Measurements from ENCODE around the gene TMC8. TPM values are rescaled to one million over a fixed set of nuclear protein-coding genes. Genes with fewer than 3 reads are reported as not detected.

Gene TMC8
- total and polyA plus RNA-seq, 2 of the 8 experiments (the other 6 are each of a cell fraction or from before 2014, with no cell fraction given): 1.00 to 2.8 TPM

GRCh38 chr17:78114831-78115723 lies 15.5 kb upstream of the TMC8 start:
- H3K23me2 ChIP-seq (ENCODE audit: low read depth, low read length): no peaks in the 10 kb centered on the region
- H3K79me1 ChIP-seq (ENCODE audit: low read depth, low read length): no peaks in the 10 kb centered on the region
- H3K14ac ChIP-seq (ENCODE audit: insufficient read length): no peak overlapping the region
- H3K4me2 ChIP-seq (ENCODE audit: insufficient read depth in 1 of 2, low read depth in 2 of 2, low read length in 2 of 2): no peak overlapping the region
- no peak overlapping the region for H2BK5ac ChIP-seq (ENCODE audit: low read depth, low read length)
- H2BK20ac ChIP-seq (ENCODE audit: low read length): no peak overlapping the region
- no peaks in the 10 kb centered on the region for H3K9me3 ChIP-seq (ENCODE audit: insufficient read depth in 2 of 2, low read depth in 1 of 2, low read length in 1 of 2)
- no peak overlapping the region for H2AK5ac ChIP-seq (ENCODE audit: low read depth, low read length)
- no peak overlapping the region for H3K18ac ChIP-seq (ENCODE audit: extremely low read depth, low read length)
- no peaks in the 10 kb centered on the region for H3K27me3 ChIP-seq (replicated peaks in 1 of 4; ENCODE audit: control insufficient read depth in 3 of 4, extremely low read depth in 1 of 4, insufficient read depth in 3 of 4, low read length in 3 of 4)
- H3K23ac ChIP-seq (ENCODE audit: insufficient read length): no peak overlapping the region
- no peak for FAIRE-seq
- peaks cover 3 to 4% of the 10 kb centered on the region in 2 experiments for H4K20me1 ChIP-seq (replicated peaks in 1 of 2; ENCODE audit: control insufficient read depth in 1 of 2, insufficient read depth in 2 of 2, low read length in 2 of 2)
- CTCF ChIA-PET (ENCODE audit: partially characterized antibody): interaction anchor here (0.6 to 5.2 kb wide), 13 partner anchors 9 to 136 kb away, joined by 3 to 33 read pairs (median 4); partner anchors contain the start of genes BIRC5, TMC6 and TMC8
- H2BK12ac ChIP-seq (ENCODE audit: low read depth, low read length): no peak overlapping the region
- no peak overlapping the region for H4K8ac ChIP-seq (ENCODE audit: extremely low read depth, insufficient read depth, low read length)
- no peak overlapping the region for H3K9ac ChIP-seq (replicated peaks in 1 of 4; ENCODE audit: extremely low read depth in 1 of 4, low read depth in 3 of 4, low read length in 3 of 4)
- no peak overlapping the region for H4K91ac ChIP-seq (replicated peaks; ENCODE audit: insufficient read length, low read length)
- H3K4me3 ChIP-seq (ENCODE audit: extremely low read depth in 1 of 4, insufficient read depth in 2 of 4, low read depth in 3 of 4, low read length in 4 of 4): no peak overlapping the region
- H3K27ac ChIP-seq (ENCODE audit: low read depth, low read length): no peak overlapping the region
- peaks cover 0 to 4% (median 0%) of the 10 kb centered on the region in 4 experiments; a peak in 1 of 8 replicates for H3K36me3 ChIP-seq (ENCODE audit: control insufficient read depth in 2 of 4, insufficient read depth in 4 of 4, low read length in 3 of 4)
- no peak overlapping the region for H2AFZ ChIP-seq (ENCODE audit: low read length)
- no peak for DNase-seq (ENCODE audit: low read depth in 1 of 2, low spot score in 2 of 2)
- H3K79me2 ChIP-seq (ENCODE audit: control insufficient read depth in 1 of 2, insufficient read depth in 2 of 2, low read length in 2 of 2): no peaks in the 10 kb centered on the region
- WGBS, 2 experiments (ENCODE audit: extremely low coverage in 1 of 2, insufficient coverage in 1 of 2, insufficient read length in 1 of 2, insufficient replicate concordance in 2 of 2, low coverage in 1 of 2, low lambda C conversion rate in 2 of 2, missing lambda C conversion rate in 1 of 2): 83% methylated on average over 12 of the region's 28 CpGs; no CpG with 5 or more reads in 1 of the 2 experiments
- H2BK120ac ChIP-seq (replicated peaks; ENCODE audit: low read depth, low read length): no peak overlapping the region
- no peak overlapping the region for H3K56ac ChIP-seq (replicated peaks; ENCODE audit: insufficient read length, low read depth, low read length)
- POLR2A ChIA-PET (ENCODE audit: partially characterized antibody): interaction anchor here (1.0 to 3.5 kb wide), 7 partner anchors 9 to 71 kb away, joined by 3 to 16 read pairs (median 4); partner anchors contain the start of genes TK1 and TMC6
- H3K4me1 ChIP-seq (replicated peaks in 1 of 4; ENCODE audit: control insufficient read depth in 3 of 4, insufficient read depth in 4 of 4, low read length in 3 of 4): no peaks in the 10 kb centered on the region; a peak in 1 of 7 replicates
- no peak overlapping the region for H3K4ac ChIP-seq (replicated peaks; ENCODE audit: insufficient read length, low read depth, low read length)
- H4K5ac ChIP-seq (ENCODE audit: insufficient read length, low read depth, low read length): no peak overlapping the region
- H2BK15ac ChIP-seq (ENCODE audit: low read length): no peak overlapping the region
- TF ChIP-seq GABPA (IDR thresholded peaks at IDR 0.05; ENCODE audit: borderline replicate concordance, insufficient read depth, low read length): no peak
- TF ChIP-seq EZH2 (IDR thresholded peaks at IDR 0.05; ENCODE audit: low read depth, low read length, severe bottlenecking): no peak
- no peak for TF ChIP-seq HDAC2 (IDR thresholded peaks at IDR 0.05; ENCODE audit: borderline replicate concordance in 1 of 2, low read depth in 2 of 2, low read length in 2 of 2)
- TF ChIP-seq FOSL1 (IDR thresholded peaks at IDR 0.05; ENCODE audit: insufficient read depth, low read depth, low read length): no peak
- TF ChIP-seq TAF1 (IDR thresholded peaks at IDR 0.05; ENCODE audit: low read depth, low read length): no peak
- no peak for TF ChIP-seq CHD1 (IDR thresholded peaks at IDR 0.05; ENCODE audit: low read depth, low read length)
- TF ChIP-seq ATF3 (IDR thresholded peaks at IDR 0.05; ENCODE audit: insufficient read depth, low read depth, low read length): no peak
- no peak for TF ChIP-seq TCF12 (IDR thresholded peaks at IDR 0.05; ENCODE audit: low read depth, low read length)
- no peak for TF ChIP-seq EGR1 (IDR thresholded peaks at IDR 0.05; ENCODE audit: borderline replicate concordance, low read depth, low read length)

All from H1 (cell line).